PFSK-1 (cell line): ENCODE data around the gene ARL4C.

Source experiments
- FOXP2 ChIP-seq: optimal IDR thresholded peaks from 2 replicates; pipeline ENCODE3; 2011; ENCODE audit warnings: borderline replicate concordance, control low read depth, inconsistent platforms; ENCODE audit not compliant: insufficient read depth; ENCODE audit errors: extremely low read length, extremely low read depth
- POLR2AphosphoS5 ChIP-seq: IDR thresholded peaks from 2 replicates; pipeline ENCODE4 v1.6.1; 2012; ENCODE audit warnings: low read depth, mild to moderate bottlenecking, control low read depth, low read length, moderate library complexity
- REST ChIP-seq, 2 experiments: IDR thresholded peaks; 2 replicates each; pipeline versions ENCODE4 v1.6.1 to v1.8.0; 2011 to 2012; ENCODE audit warnings: low read depth in 2 of 2, low read length in 2 of 2, control low read depth in 1 of 2, inconsistent platforms in 1 of 2, mild to moderate bottlenecking in 1 of 2, moderate library complexity in 1 of 2; ENCODE audit not compliant: insufficient read depth in 1 of 2
- SIN3A ChIP-seq: IDR thresholded peaks from 2 replicates; pipeline ENCODE4 v1.6.1; 2012; ENCODE audit warnings: mild to moderate bottlenecking, low read length, moderate library complexity, borderline replicate concordance; ENCODE audit not compliant: insufficient read depth
- TAF1 ChIP-seq: IDR thresholded peaks from 2 replicates; pipeline ENCODE4 v1.6.1; 2012; ENCODE audit warnings: low read length, control low read depth, borderline replicate concordance; ENCODE audit not compliant: insufficient read depth

ARL4C gene

GRCh38 chr2:234483568-234484251, 13.2 kb downstream of the ARL4C start:
- TF ChIP-seq SIN3A (no peak), TAF1 (no peak), REST (IDR thresholded peaks at IDR 0.05; ENCODE audit: insufficient read depth in 1 of 2, low read depth in 2 of 2, low read length in 2 of 2) (no peak), FOXP2 (no peak)

GRCh38 chr2:234481301-234481700, 15.6 kb downstream of the ARL4C start:
- TF ChIP-seq REST (IDR thresholded peaks at IDR 0.05; ENCODE audit: insufficient read depth in 1 of 2, low read depth in 2 of 2, low read length in 2 of 2) (no peak), POLR2AphosphoS5 (no peak), SIN3A (no peak), TAF1 (no peak), FOXP2 (no peak)

- TF ChIP-seq FOXP2 (no peak), TAF1 (no peak), SIN3A (no peak), POLR2AphosphoS5 (no peak), REST (IDR thresholded peaks at IDR 0.05; ENCODE audit: insufficient read depth in 1 of 2, low read depth in 2 of 2, low read length in 2 of 2) (no peak)
Observed at GRCh38 chr2:234480337-234480736, 16.5 kb downstream of the ARL4C start.

GRCh38 chr2:234479465-234479864, 17.4 kb downstream of the ARL4C start:
- TF ChIP-seq FOXP2: no peak
- no peak for TF ChIP-seq POLR2AphosphoS5
- TF ChIP-seq TAF1: no peak
- no peak for TF ChIP-seq SIN3A
- no peak for TF ChIP-seq REST (IDR thresholded peaks at IDR 0.05; ENCODE audit: insufficient read depth in 1 of 2, low read depth in 2 of 2, low read length in 2 of 2)
